Neural crest cell (in vitro differentiated cells): ENCODE measurements around the gene RASSF1. TPM values are rescaled to one million over a fixed set of nuclear protein-coding genes. Genes with fewer than 3 reads are reported as not detected.
A peak's percentile ranks its signal among the peaks of the same experiment; 100 is the strongest.

ENCODE experiments used
- DNase-seq: peaks from one replicate; pipeline ENCODE4 v3.0.0; 2021; ENCODE audit warnings: low read depth, mixed read lengths, low spot score
- H3K27ac Mint-ChIP-seq: one replicate; pipeline ENCODE4 v1.8.0; 2021; ENCODE audit warnings: mild to moderate bottlenecking, mixed read lengths; ENCODE audit not compliant: unreplicated experiment
- H3K27me3 Mint-ChIP-seq: 2 replicates; pipeline ENCODE4 v1.8.0; 2021; ENCODE audit warnings: low read depth, mild to moderate bottlenecking, mixed read lengths
- H3K36me3 Mint-ChIP-seq: 2 replicates; pipeline ENCODE4 v1.8.0; 2021; ENCODE audit warnings: low read depth, mild to moderate bottlenecking, mixed read lengths
- H3K4me1 Mint-ChIP-seq: 2 replicates; pipeline ENCODE4 v1.8.0; 2021; ENCODE audit warnings: mixed read lengths
- H3K4me3 Mint-ChIP-seq: one replicate; pipeline ENCODE4 v1.8.0; 2021; ENCODE audit warnings: mild to moderate bottlenecking, mixed read lengths
- H3K9me3 Mint-ChIP-seq: 2 replicates; pipeline ENCODE4 v1.8.0; 2021; ENCODE audit warnings: mixed read lengths
- total RNA-seq: library from RNA; stranded (reverse); gene quantifications from 2 replicates; pipeline ENCODE4 v1.2.1, GENCODE V29; 2021
- TF ChIP-seq, protein P1 (sequence below): fragments of 200-600 bp; sonication (generic); conservative IDR thresholded peaks from 2 replicates; pipeline ENCODE4 v1.5.0; 2021; ENCODE audit warnings: antibody characterized with exemption, mild to moderate bottlenecking

RASSF1 gene
- total RNA-seq, 1 donor from 2014 or later = 15.1 TPM

DNA sequence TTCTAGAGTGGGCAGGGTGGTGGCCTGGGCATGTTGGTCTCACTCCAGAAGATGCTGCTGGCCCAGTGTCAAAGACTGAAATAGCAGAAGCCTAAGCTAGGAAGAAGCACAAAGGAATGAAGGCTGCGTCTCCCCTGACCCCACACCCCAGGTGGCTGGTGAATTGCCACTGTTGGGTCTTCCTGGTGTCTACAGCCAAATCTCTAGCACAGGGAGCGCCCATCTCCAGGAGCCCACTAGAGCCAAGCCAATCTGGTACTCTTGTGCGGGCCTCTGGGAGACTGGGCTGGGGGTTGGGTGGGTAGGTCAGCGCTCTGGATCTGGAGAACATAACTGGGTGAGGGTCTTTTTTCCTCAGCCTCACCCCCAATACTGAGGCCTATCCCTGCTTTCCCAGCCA, 13.5 kb downstream of the RASSF1 start:
- H3K27ac Mint-ChIP-seq = no peak overlapping the region
- DNase-seq = no peak
- H3K36me3 Mint-ChIP-seq = peaks cover 5% of the 10 kb centered on the region
- no peaks in the 10 kb centered on the region for H3K27me3 Mint-ChIP-seq
- TF ChIP-seq, protein P1, sequence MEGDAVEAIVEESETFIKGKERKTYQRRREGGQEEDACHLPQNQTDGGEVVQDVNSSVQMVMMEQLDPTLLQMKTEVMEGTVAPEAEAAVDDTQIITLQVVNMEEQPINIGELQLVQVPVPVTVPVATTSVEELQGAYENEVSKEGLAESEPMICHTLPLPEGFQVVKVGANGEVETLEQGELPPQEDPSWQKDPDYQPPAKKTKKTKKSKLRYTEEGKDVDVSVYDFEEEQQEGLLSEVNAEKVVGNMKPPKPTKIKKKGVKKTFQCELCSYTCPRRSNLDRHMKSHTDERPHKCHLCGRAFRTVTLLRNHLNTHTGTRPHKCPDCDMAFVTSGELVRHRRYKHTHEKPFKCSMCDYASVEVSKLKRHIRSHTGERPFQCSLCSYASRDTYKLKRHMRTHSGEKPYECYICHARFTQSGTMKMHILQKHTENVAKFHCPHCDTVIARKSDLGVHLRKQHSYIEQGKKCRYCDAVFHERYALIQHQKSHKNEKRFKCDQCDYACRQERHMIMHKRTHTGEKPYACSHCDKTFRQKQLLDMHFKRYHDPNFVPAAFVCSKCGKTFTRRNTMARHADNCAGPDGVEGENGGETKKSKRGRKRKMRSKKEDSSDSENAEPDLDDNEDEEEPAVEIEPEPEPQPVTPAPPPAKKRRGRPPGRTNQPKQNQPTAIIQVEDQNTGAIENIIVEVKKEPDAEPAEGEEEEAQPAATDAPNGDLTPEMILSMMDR = no peak
- peak overlapping the region; percentile 96 for H3K4me3 Mint-ChIP-seq
- H3K9me3 Mint-ChIP-seq = no peaks in the 10 kb centered on the region
- H3K4me1 Mint-ChIP-seq = peaks cover 37% of the 10 kb centered on the region

DNA sequence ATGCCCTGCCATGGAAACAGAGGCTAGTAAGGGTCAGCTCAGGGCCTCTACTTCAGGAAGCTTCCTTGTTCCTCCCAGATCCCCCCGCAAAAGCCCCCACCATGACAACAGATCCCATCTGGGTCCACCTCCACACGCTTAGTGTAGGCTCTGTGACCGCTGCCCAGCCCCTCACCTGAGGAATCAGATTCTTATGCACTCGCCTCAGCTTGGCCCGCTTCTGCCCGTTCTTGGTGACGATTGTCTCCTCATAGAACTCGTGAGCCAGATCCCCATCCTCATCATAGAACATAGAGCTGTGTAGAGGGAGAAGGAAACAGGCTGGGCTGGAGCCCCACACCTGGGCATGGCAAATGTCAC, 14.5 kb downstream of the RASSF1 start:
- H3K27me3 Mint-ChIP-seq = no peaks in the 10 kb centered on the region
- no peaks in the 10 kb centered on the region for H3K9me3 Mint-ChIP-seq
- H3K4me1 Mint-ChIP-seq = peaks cover 37% of the 10 kb centered on the region
- H3K4me3 Mint-ChIP-seq = peak overlapping the region; percentile 94
- peaks cover 5% of the 10 kb centered on the region for H3K36me3 Mint-ChIP-seq
- H3K27ac Mint-ChIP-seq = no peak overlapping the region
- DNase-seq = no peak
- TF ChIP-seq, protein P1 = no peak

DNA sequence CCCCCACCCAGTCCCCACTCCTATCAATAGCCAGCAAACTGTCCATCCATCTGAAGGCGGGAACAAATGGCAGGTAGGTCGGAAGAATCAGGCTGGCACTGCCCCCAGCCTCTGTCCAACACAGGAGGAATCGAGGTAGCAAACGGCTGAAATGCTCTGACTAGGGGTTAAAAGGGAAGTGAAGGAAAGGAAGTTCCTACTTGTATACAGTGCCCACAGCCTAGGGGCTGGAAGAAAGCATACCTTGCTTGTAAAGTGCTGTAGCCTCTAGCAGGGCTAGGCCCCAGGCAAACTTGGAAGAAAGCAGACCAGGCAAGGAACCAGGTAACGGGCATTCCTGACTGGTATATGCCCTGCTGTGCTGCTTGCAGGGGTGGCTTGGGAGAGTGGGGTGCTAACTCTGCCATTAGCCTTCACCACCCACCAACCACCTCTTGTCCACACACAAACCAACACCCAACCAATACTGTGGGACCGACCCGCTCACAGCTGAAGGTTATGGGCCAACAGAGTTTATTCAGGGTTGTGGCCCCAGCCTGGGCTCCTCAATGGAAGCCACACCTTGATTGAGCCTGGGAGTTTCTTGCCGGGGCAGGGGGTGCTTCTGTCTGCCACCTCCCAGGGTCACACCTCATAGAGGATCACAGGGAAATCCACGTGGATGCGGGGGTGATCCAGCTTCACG, 15.0 kb downstream of the RASSF1 start:
- H3K36me3 Mint-ChIP-seq = peaks cover 5% of the 10 kb centered on the region
- no peaks in the 10 kb centered on the region for H3K27me3 Mint-ChIP-seq
- H3K27ac Mint-ChIP-seq = no peak overlapping the region
- peak overlapping the region; percentile 94 for H3K4me3 Mint-ChIP-seq
- no peaks in the 10 kb centered on the region for H3K9me3 Mint-ChIP-seq
- DNase-seq = no peak
- H3K4me1 Mint-ChIP-seq = peaks cover 38% of the 10 kb centered on the region
- TF ChIP-seq, protein P1 = no peak

DNA sequence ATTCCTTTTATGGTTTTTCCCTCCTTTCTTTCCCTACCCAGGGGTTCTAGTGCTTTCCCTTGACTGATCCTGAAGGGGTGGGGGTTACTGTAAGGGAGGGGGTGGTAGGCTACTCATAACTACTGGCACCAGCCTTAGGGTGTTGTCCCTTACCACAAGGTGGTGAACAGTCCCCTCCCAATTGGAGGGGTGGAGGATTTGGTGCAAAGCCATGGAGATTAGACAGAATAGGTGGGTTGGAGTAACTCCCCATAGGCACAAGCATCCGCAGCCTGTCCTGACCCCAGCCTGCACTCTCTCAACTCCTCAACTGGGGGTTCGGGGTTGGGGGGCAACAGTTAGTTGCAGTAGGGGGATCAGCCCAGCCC, 15.5 kb downstream of the RASSF1 start:
- TF ChIP-seq, protein P1 = no peak
- no peak overlapping the region for H3K27ac Mint-ChIP-seq
- H3K4me3 Mint-ChIP-seq = peak overlapping the region; percentile 94
- DNase-seq = no peak
- H3K9me3 Mint-ChIP-seq = no peaks in the 10 kb centered on the region
- H3K4me1 Mint-ChIP-seq = peaks cover 44% of the 10 kb centered on the region
- H3K27me3 Mint-ChIP-seq = no peaks in the 10 kb centered on the region
- peaks cover 5% of the 10 kb centered on the region for H3K36me3 Mint-ChIP-seq

DNA sequence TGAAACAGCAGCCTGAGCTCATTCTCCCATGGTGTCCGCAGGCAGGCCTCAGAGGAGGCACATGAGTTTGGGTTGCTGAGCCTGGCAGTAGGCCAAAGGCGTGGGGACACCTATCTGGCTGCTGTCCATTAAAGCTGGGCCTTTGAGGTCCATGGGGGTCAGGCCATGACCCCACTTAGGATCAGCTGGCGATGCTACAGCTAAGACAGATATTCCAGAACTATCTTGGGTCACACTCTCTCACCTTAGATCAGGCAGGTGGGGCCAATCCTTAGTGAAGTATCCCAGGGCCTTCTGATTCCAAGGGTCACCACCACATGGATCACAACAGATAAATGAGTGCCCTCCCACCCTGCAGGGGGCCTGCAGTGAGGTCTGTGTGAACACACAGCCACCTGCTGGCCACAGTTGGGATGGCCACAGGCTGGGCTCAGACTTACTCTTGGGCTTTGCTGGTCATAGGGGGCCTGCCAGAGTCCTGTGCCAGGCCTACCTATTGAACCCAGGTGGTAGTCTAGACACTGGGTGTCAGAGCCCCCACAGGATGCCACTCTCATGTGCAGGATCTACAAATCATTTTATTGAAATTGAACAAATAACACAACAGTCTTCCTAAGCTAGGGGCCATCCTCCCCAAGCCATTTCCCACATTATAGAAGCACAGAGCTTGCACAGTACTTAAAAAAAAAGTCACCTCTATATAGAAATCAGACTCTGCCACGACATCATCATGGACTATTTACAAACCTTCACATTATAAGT, 16.1 kb downstream of the RASSF1 start:
- peak overlapping the region; percentile 94 for H3K4me3 Mint-ChIP-seq
- H3K27ac Mint-ChIP-seq = no peak overlapping the region
- peaks cover 9% of the 10 kb centered on the region for H3K36me3 Mint-ChIP-seq
- H3K27me3 Mint-ChIP-seq = no peaks in the 10 kb centered on the region
- H3K4me1 Mint-ChIP-seq = peaks cover 49% of the 10 kb centered on the region
- no peaks in the 10 kb centered on the region for H3K9me3 Mint-ChIP-seq
- TF ChIP-seq, protein P1 = peak; percentile 81
- DNase-seq = peak; percentile 79
